Natural killer cell (primary cell): ENCODE results near the gene NCS1. TPM values are rescaled to one million over a fixed set of nuclear protein-coding genes. Genes with fewer than 3 reads are reported as not detected.

ENCODE experiments used
- ATAC-seq, 3 donors: fragments of 150-1000 bp in 2 of 3; fragments of 200-7000 bp in 1 of 3; cut with Tn5 transposase; 1 replicate in 1 of 3; 2 replicates in 2 of 3; pipeline ENCODE4 v1.10.0; 2021; ENCODE audit warnings: mild to moderate bottlenecking in 2 of 3, moderate library complexity in 2 of 3
- DNase-seq, 2 donors: peaks; one replicate each; pipeline versions ENCODE4 v3.0.0 to v3.0.0-alpha.2; 2013 to 2021; ENCODE audit warnings: mixed read lengths in 1 of 2
- H3K27ac ChIP-seq: one replicate; pipeline ENCODE4 v1.5.1; 2013; ENCODE audit warnings: mild to moderate bottlenecking, low read length
- H3K27me3 ChIP-seq: one replicate; pipeline ENCODE4 v1.6.1; 2013; ENCODE audit warnings: low read length; ENCODE audit not compliant: control insufficient read depth, insufficient read depth
- H3K36me3 ChIP-seq: one replicate; pipeline ENCODE4 v1.6.1; 2013; ENCODE audit warnings: low read length; ENCODE audit not compliant: control insufficient read depth, insufficient read depth
- H3K4me1 ChIP-seq: one replicate; pipeline ENCODE4 v1.6.1; 2013; ENCODE audit warnings: low read length; ENCODE audit not compliant: control insufficient read depth, insufficient read depth
- H3K4me3 ChIP-seq: one replicate; pipeline ENCODE4 v1.5.1; 2013; ENCODE audit warnings: low read length
- H3K9me3 ChIP-seq: one replicate; pipeline ENCODE4 v1.6.1; 2013; ENCODE audit warnings: low read length; ENCODE audit not compliant: control insufficient read depth, insufficient read depth
- H3K27ac Mint-ChIP-seq, 2 donors: one replicate each; pipeline ENCODE4 v1.8.0; 2022; ENCODE audit warnings: mild to moderate bottlenecking in 2 of 2, mixed read lengths in 2 of 2, moderate library complexity in 1 of 2
- H3K27me3 Mint-ChIP-seq, 2 donors: one replicate each; pipeline ENCODE4 v1.8.0; 2022; ENCODE audit warnings: low read depth in 2 of 2, mixed read lengths in 2 of 2
- H3K36me3 Mint-ChIP-seq: one replicate; pipeline ENCODE4 v1.8.0; 2022; ENCODE audit warnings: mixed read lengths
- H3K4me1 Mint-ChIP-seq, 2 donors: one replicate each; pipeline ENCODE4 v1.8.0; 2022; ENCODE audit warnings: mixed read lengths in 2 of 2
- H3K4me3 Mint-ChIP-seq: one replicate; pipeline ENCODE4 v1.8.0; 2022; ENCODE audit warnings: mild to moderate bottlenecking, moderate library complexity, mixed read lengths
- H3K9me3 Mint-ChIP-seq, 2 donors: one replicate each; pipeline ENCODE4 v1.8.0; 2022; ENCODE audit warnings: mixed read lengths in 2 of 2
- WGBS: methylation state at CpG from one replicate; pipeline ENCODE4 v1.1.7; 2013; ENCODE audit warnings: missing lambda C conversion rate; ENCODE audit not compliant: insufficient coverage; 5-methylcytosine and 5-hydroxymethylcytosine counted together
- intact Hi-C: fragments of 100-400 bp; cut with micrococcal nuclease; formaldehyde crosslinking; loops from one replicate; pipeline ENCODE4 v1.14.2; 2022
- total RNA-seq, 4 donors: library from RNA; stranded (reverse); fragments of 120-200 nt in 1 of 4; gene quantifications; one replicate each; pipeline versions ENCODE4 v1.2.3 to v1.2.4, GENCODE V29; 2013 to 2022
- TF ChIP-seq, protein P1 (sequence below): fragments of 200-600 bp; IDR thresholded peaks from one replicate; pipeline ENCODE4 v1.8.0; 2022; ENCODE audit warnings: antibody characterized with exemption

The NCS1 gene
- total RNA-seq, 3 donors from 2014 or later (not counting 1 experiment from before 2014, with no cell fraction given), result 1.4 to 2.4 (median 1.5) TPM

DNA sequence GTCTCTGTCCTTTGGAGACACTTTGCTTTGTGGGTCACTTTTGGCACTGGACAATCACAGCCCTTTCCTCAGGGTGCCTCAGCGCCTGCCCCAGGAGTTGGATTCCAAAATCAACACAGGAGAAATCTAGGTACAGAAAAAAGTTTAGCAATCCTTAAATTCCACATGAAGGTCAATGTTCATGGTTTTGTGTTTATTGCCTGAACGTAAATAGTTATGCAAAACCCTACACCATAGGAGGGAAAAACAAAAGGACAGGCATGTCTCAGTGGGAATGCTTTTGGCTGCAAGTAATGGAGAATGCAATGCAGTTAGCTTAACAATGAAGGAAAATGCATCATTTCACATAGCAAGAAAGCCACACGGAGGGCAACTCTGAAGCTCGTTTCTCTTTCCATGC lies 86.8 kb downstream of the NCS1 start:
- H3K36me3 ChIP-seq, result no peaks in the 10 kb centered on the region
- Mint-ChIP-seq H3K36me3 (no peaks in the 10 kb centered on the region), H3K4me1 (no peaks in the 10 kb centered on the region), H3K27me3 (peaks cover 21 to 27% of the 10 kb centered on the region in 2 donors), H3K9me3 (no peaks in the 10 kb centered on the region), H3K4me3 (no peak overlapping the region), H3K27ac (no peak overlapping the region)
- H3K4me1 ChIP-seq, result no peaks in the 10 kb centered on the region
- no peaks in the 10 kb centered on the region for H3K9me3 ChIP-seq
- intact Hi-C loops, result no loop called here
- ATAC-seq (no peak), DNase-seq (no peak)
- no peak overlapping the region for H3K4me3 ChIP-seq
- H3K27ac ChIP-seq, result no peak overlapping the region
- WGBS, result 85% methylated on average over 3 of the region's 4 CpGs
- TF ChIP-seq, protein P1, sequence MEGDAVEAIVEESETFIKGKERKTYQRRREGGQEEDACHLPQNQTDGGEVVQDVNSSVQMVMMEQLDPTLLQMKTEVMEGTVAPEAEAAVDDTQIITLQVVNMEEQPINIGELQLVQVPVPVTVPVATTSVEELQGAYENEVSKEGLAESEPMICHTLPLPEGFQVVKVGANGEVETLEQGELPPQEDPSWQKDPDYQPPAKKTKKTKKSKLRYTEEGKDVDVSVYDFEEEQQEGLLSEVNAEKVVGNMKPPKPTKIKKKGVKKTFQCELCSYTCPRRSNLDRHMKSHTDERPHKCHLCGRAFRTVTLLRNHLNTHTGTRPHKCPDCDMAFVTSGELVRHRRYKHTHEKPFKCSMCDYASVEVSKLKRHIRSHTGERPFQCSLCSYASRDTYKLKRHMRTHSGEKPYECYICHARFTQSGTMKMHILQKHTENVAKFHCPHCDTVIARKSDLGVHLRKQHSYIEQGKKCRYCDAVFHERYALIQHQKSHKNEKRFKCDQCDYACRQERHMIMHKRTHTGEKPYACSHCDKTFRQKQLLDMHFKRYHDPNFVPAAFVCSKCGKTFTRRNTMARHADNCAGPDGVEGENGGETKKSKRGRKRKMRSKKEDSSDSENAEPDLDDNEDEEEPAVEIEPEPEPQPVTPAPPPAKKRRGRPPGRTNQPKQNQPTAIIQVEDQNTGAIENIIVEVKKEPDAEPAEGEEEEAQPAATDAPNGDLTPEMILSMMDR, result no peak
- H3K27me3 ChIP-seq, result peaks cover 8% of the 10 kb centered on the region

DNA sequence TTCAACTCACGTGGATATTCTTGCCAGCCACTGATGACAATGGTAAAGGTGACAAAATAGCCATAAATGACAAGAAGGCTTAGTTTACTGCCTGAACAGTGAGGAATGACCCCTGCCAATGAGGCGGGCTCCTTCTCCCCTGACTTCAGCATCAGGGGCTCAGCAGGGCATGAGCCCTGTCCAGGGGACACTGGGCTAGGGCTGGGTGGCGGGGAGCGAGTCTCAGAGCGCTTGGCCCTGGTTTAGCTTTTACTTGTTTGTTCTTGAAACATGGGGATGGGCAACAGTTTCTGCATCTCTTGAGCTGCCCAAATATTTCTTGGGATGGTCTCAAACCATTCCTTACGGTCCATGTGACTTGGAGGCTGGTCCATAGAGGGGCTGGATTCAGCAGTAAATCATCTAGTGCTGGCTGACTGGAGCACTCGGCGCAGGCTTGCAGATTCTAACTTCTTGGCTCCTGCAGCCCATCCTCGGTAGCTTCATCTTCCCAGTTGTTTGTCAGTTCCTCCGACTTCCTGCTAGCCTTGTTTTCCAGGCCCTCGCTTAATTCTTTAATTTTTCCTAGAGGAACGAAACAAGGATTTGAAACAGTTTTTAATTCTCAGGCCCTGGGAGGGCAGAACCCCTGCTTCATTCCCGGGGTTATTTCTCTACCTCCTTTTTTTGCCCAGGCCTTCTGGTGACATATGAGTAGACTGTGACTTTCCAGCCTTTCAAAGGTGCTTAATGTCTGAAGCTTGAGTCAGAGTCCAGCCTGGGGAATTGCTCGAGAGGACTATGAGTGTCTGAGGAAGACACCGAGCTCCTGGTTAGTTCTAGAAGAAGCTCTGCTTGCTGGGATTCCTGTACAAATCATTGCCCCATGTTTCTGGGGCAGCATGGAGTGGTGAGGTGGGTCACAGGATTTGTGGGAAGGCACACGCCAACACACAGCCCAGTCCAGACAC lies 88.9 kb downstream of the NCS1 start:
- peaks cover 16% of the 10 kb centered on the region for H3K27me3 ChIP-seq
- no peaks in the 10 kb centered on the region for H3K4me1 Mint-ChIP-seq
- 81% methylated on average over 16 of the region's 16 CpGs for WGBS

DNA sequence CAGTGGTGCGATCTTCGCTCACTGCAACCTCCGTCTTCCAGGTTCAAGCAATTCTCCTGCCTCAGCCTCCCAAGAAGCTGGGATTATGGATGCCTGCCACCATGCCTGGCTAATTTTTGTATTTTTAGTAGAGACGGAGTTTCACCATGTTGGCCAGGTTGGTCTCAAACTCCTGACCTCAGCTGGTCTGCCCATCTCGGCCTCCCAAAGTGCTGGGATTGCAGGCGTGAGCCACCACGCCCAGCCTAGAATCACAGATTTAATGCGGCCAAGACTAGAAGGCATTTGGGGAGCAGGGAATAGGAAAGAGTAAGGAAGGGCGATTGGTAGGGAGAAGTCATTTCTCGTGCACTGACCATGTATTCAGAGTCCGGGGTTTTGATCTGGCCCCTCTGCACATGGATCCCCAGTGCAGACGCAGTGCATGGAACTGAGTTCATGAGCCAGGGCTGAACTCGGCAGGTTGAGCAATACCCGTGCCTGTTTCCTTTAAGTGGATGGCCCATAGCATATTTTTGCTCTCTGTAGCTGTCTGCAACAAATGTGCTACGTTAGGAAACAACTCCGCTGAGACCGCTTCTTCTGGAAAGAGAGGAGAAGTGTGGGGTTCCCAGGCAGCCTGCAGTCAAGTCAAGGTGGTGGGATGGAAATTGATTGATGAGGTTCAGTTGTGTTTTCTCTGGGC lies 90.0 kb downstream of the NCS1 start:
- H3K9me3 ChIP-seq, result no peaks in the 10 kb centered on the region
- WGBS, result 77% methylated on average over 17 of the region's 17 CpGs
- H3K27me3 Mint-ChIP-seq, result peaks cover 42 to 48% of the 10 kb centered on the region in 2 donors
- H3K9me3 Mint-ChIP-seq, result no peaks in the 10 kb centered on the region
- DNase-seq (no peak), ATAC-seq (no peak)
- no peaks in the 10 kb centered on the region for H3K4me1 ChIP-seq
- TF ChIP-seq, protein P1, result no peak
- H3K27me3 ChIP-seq, result peaks cover 24% of the 10 kb centered on the region
- H3K36me3 Mint-ChIP-seq, result no peaks in the 10 kb centered on the region
- H3K36me3 ChIP-seq, result no peaks in the 10 kb centered on the region
- intact Hi-C loops, result no loop called here
- H3K4me3 Mint-ChIP-seq, result no peak overlapping the region
- no peak overlapping the region for H3K27ac ChIP-seq
- H3K27ac Mint-ChIP-seq, result no peak overlapping the region
- H3K4me3 ChIP-seq, result no peak overlapping the region
- H3K4me1 Mint-ChIP-seq, result no peaks in the 10 kb centered on the region

More for the DNA sequence above, 88.9 kb downstream of the NCS1 start:
- Histone ChIP-seq H3K9me3 (no peaks in the 10 kb centered on the region), H3K36me3 (no peaks in the 10 kb centered on the region), H3K4me3 (no peak overlapping the region), H3K4me1 (no peaks in the 10 kb centered on the region), H3K27ac (no peak overlapping the region)
- DNase-seq, result no peak
- Mint-ChIP-seq H3K27ac (no peak overlapping the region), H3K4me3 (no peak overlapping the region), H3K9me3 (no peaks in the 10 kb centered on the region), H3K27me3 (peaks cover 34 to 40% of the 10 kb centered on the region in 2 donors), H3K36me3 (no peaks in the 10 kb centered on the region)
- ATAC-seq, result no peak
- intact Hi-C loops, result no loop called here
- TF ChIP-seq, protein P1, result no peak
